Heart left ventricle (tissue), 13 donors: Measurements from ENCODE around the gene CDK4.

ENCODE experiments used
- CTCF ChIP-seq, 12 donors: fragments of 200-600 bp; sonication (generic) in 4 of 12; IDR thresholded peaks; one replicate each; pipeline versions ENCODE4 v1.5.0 to v1.8.0; 2018 to 2022; ENCODE audit warnings: antibody characterized with exemption in 12 of 12, mild to moderate bottlenecking in 5 of 12
- POLR2A ChIP-seq, 2 donors: fragments of 450-650 bp; IDR thresholded peaks; one replicate each; pipeline ENCODE4 v1.6.1; 2017; ENCODE audit warnings: antibody characterized with exemption in 2 of 2, mild to moderate bottlenecking in 2 of 2, moderate library complexity in 2 of 2
- donor health status: ischemic (EF 13 %, LVEDD 7.1; RV severe dilation, severe dysfunction).
- donor health status: DM: no; HTN: yes; CAD: no.
- donor health status: DM: no; HTN: no; CAD: no.
- donor health status: ischemic (EF 25% LVEDD 6.9; RV normal size, moderate dysfunction).
- donor health status: ischemic (EF 25% LVEDD 5.7; RV mildly dilated, moderate dysfunction).
- donor health status: ischemic (EF 35%, LVEDD 5.7; RV mildly dilated, moderate dysfunction).
- donor health status: nonischemic (EF 11% LVEDD 7.7; RV severe dilation, severe dysfunction).
- donor health status: DM: yes; HTN: yes; CAD: no.
- donor health status: PGD.
- donor health status: ischemic (EF 29% LVEDD 5.4; RV normal size, mild dysfunction).
- donor health status: nonischemic (EF 23%, LVEDD 6.1; RV moderate dilation, normal function).

- TF ChIP-seq CTCF (IDR thresholded peaks at IDR 0.05) (no peak), POLR2A (IDR thresholded peaks at IDR 0.05) (no peak)
These were observed 3.6 kb upstream of the CDK4 start for GRCh38 chr12:57755454-57756372.
